OCI-LY3 (cell line): ENCODE measurements around the gene RPH3AL.

Source experiments
- H2AFZ ChIP-seq: fragments of 200-600, 300-600 bp; shearing (Covaris generic); 2 replicates; pipeline ENCODE4 v1.6.0; 2014; ENCODE audit warnings: antibody characterized with exemption, low read depth, low read length
- H3K27ac ChIP-seq: fragments of 200-600, 300-600 bp; sonication (generic); 2 replicates; pipeline ENCODE4 v1.5.1; 2014; ENCODE audit warnings: mild to moderate bottlenecking, low read length, moderate library complexity, mixed read lengths
- H3K27me3 ChIP-seq: fragments of 200-600, 300-600 bp; sonication (generic); 2 replicates; pipeline ENCODE4 v1.6.1; 2014; ENCODE audit warnings: low read depth, low read length, mixed read lengths
- H3K36me3 ChIP-seq: fragments of 200-600, 300-600 bp; sonication (generic); replicated peaks from 2 replicates; pipeline ENCODE3; 2014; ENCODE audit warnings: low read depth, low read length, mixed read lengths
- H3K4me1 ChIP-seq: fragments of 300-600, 200-600 bp; sonication (generic); 2 replicates; pipeline ENCODE4 v1.6.1; 2014; ENCODE audit warnings: low read length, mixed read lengths
- H3K4me2 ChIP-seq: fragments of 200-600, 300-600 bp; sonication (generic); 2 replicates; pipeline ENCODE4 v1.6.1; 2014; ENCODE audit warnings: low read length, mixed read lengths
- H3K4me3 ChIP-seq: fragments of 300-600, 200-600 bp; sonication (generic); 2 replicates; pipeline ENCODE4 v1.5.1; 2014; ENCODE audit warnings: antibody characterized with exemption, mild to moderate bottlenecking, low read length, moderate library complexity
- H3K79me2 ChIP-seq: fragments of 300-600, 200-600 bp; shearing (Covaris generic); 2 replicates; pipeline ENCODE4 v1.6.1; 2014; ENCODE audit warnings: mild to moderate bottlenecking, low read length, mixed read lengths
- H3K9ac ChIP-seq: fragments of 300-600, 200-600 bp; shearing (Covaris generic); 2 replicates; pipeline ENCODE4 v1.6.0; 2014; ENCODE audit warnings: mild to moderate bottlenecking, low read length, moderate library complexity
- H3K9me3 ChIP-seq: fragments of 200-600, 300-600 bp; shearing (Covaris generic); 2 replicates; pipeline ENCODE4 v1.6.1; 2014; ENCODE audit warnings: low read length, mixed read lengths; ENCODE audit not compliant: insufficient read depth
- H4K20me1 ChIP-seq: fragments of 200-600, 300-600 bp; sonication (generic); 2 replicates; pipeline ENCODE4 v1.6.1; 2016; ENCODE audit warnings: low read length, mixed read lengths; ENCODE audit not compliant: insufficient read depth
- CTCF ChIP-seq: fragments of 200-600, 300-600 bp; sonication (generic); IDR thresholded peaks from 2 replicates; pipeline ENCODE4 v1.5.1; 2014; ENCODE audit warnings: antibody characterized with exemption, low read length, low read depth
- EZH2phosphoT487 ChIP-seq: fragments of 200-600 bp; shearing (Covaris generic); IDR thresholded peaks from 2 replicates; pipeline ENCODE4 v1.6.1; 2018; ENCODE audit warnings: antibody characterized with exemption, mixed run types, low read depth

Gene RPH3AL

GRCh38 chr17:258045-258734 lies 94.4 kb downstream of the RPH3AL start:
- Histone ChIP-seq H3K4me3 (no peak overlapping the region), H3K4me1 (no peaks in the 10 kb centered on the region), H3K27me3 (no peaks in the 10 kb centered on the region), H3K9me3 (no peaks in the 10 kb centered on the region), H3K27ac (no peak overlapping the region), H4K20me1 (no peaks in the 10 kb centered on the region), H2AFZ (no peak overlapping the region), H3K36me3 (no peaks in the 10 kb centered on the region), H3K4me2 (no peak overlapping the region), H3K79me2 (no peaks in the 10 kb centered on the region), H3K9ac (no peak overlapping the region)
- TF ChIP-seq EZH2phosphoT487 = no peak
- no peak for TF ChIP-seq CTCF

GRCh38 chr17:253091-253846 lies 99.3 kb downstream of the RPH3AL start:
- no peak for TF ChIP-seq CTCF
- Histone ChIP-seq H3K36me3 (no peaks in the 10 kb centered on the region), H3K4me1 (no peaks in the 10 kb centered on the region), H3K9ac (no peak overlapping the region), H3K27ac (no peak overlapping the region), H2AFZ (no peak overlapping the region), H3K4me2 (no peak overlapping the region), H4K20me1 (no peaks in the 10 kb centered on the region), H3K4me3 (no peak overlapping the region), H3K9me3 (no peaks in the 10 kb centered on the region), H3K79me2 (no peaks in the 10 kb centered on the region), H3K27me3 (no peaks in the 10 kb centered on the region)

GRCh38 chr17:252456-252855 lies 100.2 kb downstream of the RPH3AL start:
- H3K27me3 ChIP-seq = no peaks in the 10 kb centered on the region
- H3K9me3 ChIP-seq = no peaks in the 10 kb centered on the region
- H3K4me1 ChIP-seq = no peaks in the 10 kb centered on the region
- no peak overlapping the region for H3K27ac ChIP-seq
- no peaks in the 10 kb centered on the region for H4K20me1 ChIP-seq
- H3K79me2 ChIP-seq = no peaks in the 10 kb centered on the region
- H2AFZ ChIP-seq = no peak overlapping the region
- H3K4me3 ChIP-seq = no peak overlapping the region
- H3K36me3 ChIP-seq = no peaks in the 10 kb centered on the region
- H3K9ac ChIP-seq = no peak overlapping the region
- TF ChIP-seq CTCF (no peak), EZH2phosphoT487 (no peak)
- H3K4me2 ChIP-seq = no peak overlapping the region

GRCh38 chr17:251531-251930 lies 101.1 kb downstream of the RPH3AL start:
- no peak for TF ChIP-seq CTCF
- TF ChIP-seq EZH2phosphoT487 = no peak
- H3K36me3 ChIP-seq = no peaks in the 10 kb centered on the region
- H3K9ac ChIP-seq = no peak overlapping the region

More at GRCh38 chr17:251531-251930, 101.1 kb downstream of the RPH3AL start:
- Histone ChIP-seq H4K20me1 (no peaks in the 10 kb centered on the region), H3K4me3 (no peak overlapping the region), H3K9me3 (no peaks in the 10 kb centered on the region), H2AFZ (no peak overlapping the region), H3K27me3 (no peaks in the 10 kb centered on the region), H3K27ac (no peak overlapping the region), H3K79me2 (no peaks in the 10 kb centered on the region), H3K4me1 (no peaks in the 10 kb centered on the region), H3K4me2 (no peak overlapping the region)
